HCT116 (cell line): ENCODE measurements around the gene ITGBL1. TPM values are rescaled to one million over a fixed set of nuclear protein-coding genes. Genes with fewer than 3 reads are reported as not detected.

Experiments
- ATAC-seq: fragments of 200-7000 bp; cut with Tn5 transposase; 2 replicates; pipeline ENCODE4 v1.9.1; 2020; ENCODE audit warnings: mild to moderate bottlenecking, moderate library complexity
- BruUV-seq: library from RNA; stranded (reverse); fragments of 400-500 nt; replicated peaks from 2 replicates; lab custom pipeline; 2021; lab: Mats Ljungman, UMichigan
- CTCF ChIA-PET: fragments of 300-600 bp; sonication (Branson Sonifier 250); formaldehyde crosslinking; loops from one replicate; lab custom pipeline; 2021; ENCODE audit warnings: antibody characterized with exemption; lab: Charles Lee
- POLR2A ChIA-PET: fragments of 300-600, 350-600 bp; sonication (Branson Sonifier 250); formaldehyde crosslinking; loops from one replicate; lab custom pipeline; 2021; ENCODE audit warnings: antibody characterized with exemption; lab: Charles Lee
- RAD21 ChIA-PET, 2 experiments: fragments of 300-600 bp; sonication (Branson Sonifier 250); formaldehyde crosslinking; loops; one replicate each; lab custom pipeline; 2023; ENCODE audit warnings: low total read pairs in 2 of 2; ENCODE audit not compliant: uncharacterized antibody in 2 of 2, unreplicated experiment in 2 of 2, low non-redundant PET in 1 of 2; lab: Charles Lee
- DNase-seq: peaks from one replicate; pipeline ENCODE4 v3.0.0-alpha.2; 2010; ENCODE audit warnings: low read depth, low spot score
- H2AFZ ChIP-seq: fragments of 200-600 bp; shearing (Covaris generic), sonication (generic); 2 replicates; pipeline ENCODE4 v1.6.1; 2017; ENCODE audit warnings: low read depth, mixed run types, mixed read lengths, antibody characterized with exemption, low read length; ENCODE audit not compliant: poor library complexity, severe bottlenecking
- H3K27ac ChIP-seq: 2 replicates; pipeline ENCODE4 v1.5.1; 2012; ENCODE audit warnings: low read depth, low read length
- H3K27me3 ChIP-seq: fragments of 200-600 bp; sonication (generic); 2 replicates; pipeline ENCODE4 v1.6.1; 2016; ENCODE audit warnings: mixed run types, low read length, mixed read lengths; ENCODE audit not compliant: insufficient read depth
- H3K36me3 ChIP-seq, 2 experiments: fragments of 200-500 bp in 1 of 2; fragments of 200-600 bp in 1 of 2; sonication (Bioruptor generic) in 1 of 2; sonication (generic) in 1 of 2; 2 replicates each; pipeline versions ENCODE4 v1.5.1 to v1.6.1; 2014 to 2016; ENCODE audit warnings: low read length in 2 of 2, inconsistent platforms in 1 of 2, mixed read lengths in 1 of 2, mixed run types in 1 of 2; ENCODE audit not compliant: insufficient read depth in 2 of 2, control insufficient read depth in 1 of 2
- H3K4me1 ChIP-seq, 2 experiments: fragments of 200-600 bp in 1 of 2; sonication (generic) in 1 of 2; 2 replicates each; pipeline versions ENCODE4 v1.5.1 to v1.6.1; 2012 to 2017; ENCODE audit warnings: low read length in 2 of 2, inconsistent platforms in 1 of 2, mild to moderate bottlenecking in 1 of 2, mixed read lengths in 1 of 2, mixed run types in 1 of 2, moderate library complexity in 1 of 2; ENCODE audit not compliant: insufficient read depth in 2 of 2, control insufficient read depth in 1 of 2
- H3K4me2 ChIP-seq: fragments of 200-600 bp; sonication (generic); 2 replicates; pipeline ENCODE4 v1.6.1; 2017; ENCODE audit warnings: mixed run types, low read length, mixed read lengths
- H3K4me3 ChIP-seq, 2 experiments: fragments of 200-600 bp in 1 of 2; sonication (generic) in 1 of 2; replicated peaks in 1 of 2; 2 replicates each; pipeline ENCODE4 v1.5.1; 2011 to 2016; ENCODE audit warnings: low read length in 2 of 2, control low read depth in 1 of 2, low read depth in 1 of 2, mild to moderate bottlenecking in 1 of 2, mixed read lengths in 1 of 2, mixed run types in 1 of 2
- H3K79me2 ChIP-seq: fragments of 200-600 bp; sonication (generic); 2 replicates; pipeline ENCODE4 v1.6.1; 2017; ENCODE audit warnings: mild to moderate bottlenecking, mixed run types, low read length, moderate library complexity, mixed read lengths; ENCODE audit not compliant: insufficient read depth
- H3K9ac ChIP-seq: fragments of 200-600 bp; sonication (generic); 2 replicates; pipeline ENCODE4 v1.6.1; 2016; ENCODE audit warnings: low read length, mixed read lengths
- H3K9me2 ChIP-seq: fragments of 200-600 bp; sonication (generic), shearing (Covaris generic); 2 replicates; pipeline ENCODE4 v1.6.1; 2017; ENCODE audit warnings: mixed run types, mild to moderate bottlenecking, moderate library complexity; ENCODE audit not compliant: insufficient read depth
- H3K9me3 ChIP-seq, 2 experiments: fragments of 200-500 bp in 1 of 2; fragments of 200-600 bp in 1 of 2; sonication (Bioruptor generic) in 1 of 2; sonication (generic) in 1 of 2; 2 replicates each; pipeline ENCODE4 v1.6.1; 2014 to 2017; ENCODE audit warnings: low read length in 2 of 2, mixed read lengths in 2 of 2, inconsistent platforms in 1 of 2, low read depth in 1 of 2, mild to moderate bottlenecking in 1 of 2, mixed run types in 1 of 2, moderate library complexity in 1 of 2; ENCODE audit not compliant: control insufficient read depth in 1 of 2, insufficient read depth in 1 of 2
- H4K20me1 ChIP-seq: fragments of 200-600 bp; sonication (generic), shearing (Covaris generic); 2 replicates; pipeline ENCODE4 v1.6.1; 2017; ENCODE audit warnings: mixed run types, mild to moderate bottlenecking, moderate library complexity; ENCODE audit not compliant: insufficient read depth
- ATF3 ChIP-seq: IDR thresholded peaks from 2 replicates; pipeline ENCODE4 v1.6.1; 2012
- CBX3 ChIP-seq: IDR thresholded peaks from 2 replicates; pipeline ENCODE4 v1.6.1; 2012; ENCODE audit warnings: low read depth
- CEBPB ChIP-seq: IDR thresholded peaks from 2 replicates; pipeline ENCODE4 v1.6.1; 2012; ENCODE audit warnings: low read depth
- CTCF ChIP-seq, 3 experiments: fragments of 200-600 bp in 1 of 3; sonication (generic) in 1 of 3; IDR thresholded peaks in 2 of 3; conservative IDR thresholded peaks in 1 of 3; 2 replicates each; pipeline ENCODE4 v1.5.1; 2012 to 2017; ENCODE audit warnings: low read depth in 2 of 3, low read length in 2 of 3, antibody characterized with exemption in 1 of 3, borderline replicate concordance in 1 of 3, control low read depth in 1 of 3, mild to moderate bottlenecking in 1 of 3, mixed read lengths in 1 of 3, mixed run types in 1 of 3, moderate library complexity in 1 of 3; ENCODE audit not compliant: insufficient read depth in 1 of 3
- EGR1 ChIP-seq: IDR thresholded peaks from 2 replicates; pipeline ENCODE4 v1.6.1; 2012; ENCODE audit warnings: low read depth
- ELF1 ChIP-seq: IDR thresholded peaks from 2 replicates; pipeline ENCODE4 v1.6.1; 2012; ENCODE audit warnings: low read depth, borderline replicate concordance
- EZH2phosphoT487 ChIP-seq: fragments of 200-600 bp; IDR thresholded peaks from 2 replicates; pipeline ENCODE4 v1.6.1; 2018; ENCODE audit warnings: antibody characterized with exemption, borderline replicate concordance
- FOSL1 ChIP-seq: IDR thresholded peaks from 2 replicates; pipeline ENCODE4 v1.6.1; 2012; ENCODE audit warnings: low read depth
- JUND ChIP-seq: IDR thresholded peaks from 2 replicates; pipeline ENCODE4 v1.6.1; 2012
- POLR2A ChIP-seq: IDR thresholded peaks from 2 replicates; pipeline ENCODE4 v1.7.0; 2011; ENCODE audit warnings: borderline replicate concordance; ENCODE audit not compliant: insufficient read depth, insufficient read length; ENCODE audit errors: extremely low read depth
- POLR2AphosphoS5 ChIP-seq: IDR thresholded peaks from 2 replicates; pipeline ENCODE4 v1.6.1; 2011; ENCODE audit warnings: mild to moderate bottlenecking, low read depth, low read length, moderate library complexity
- RAD21 ChIP-seq: IDR thresholded peaks from 2 replicates; pipeline ENCODE4 v1.6.1; 2012; ENCODE audit warnings: low read depth, mild to moderate bottlenecking
- SRF ChIP-seq: IDR thresholded peaks from 2 replicates; pipeline ENCODE4 v1.6.1; 2012; ENCODE audit warnings: low read depth
- TCF7L2 ChIP-seq: IDR thresholded peaks from 2 replicates; pipeline ENCODE4 v1.7.0; 2011; ENCODE audit warnings: borderline replicate concordance, inconsistent platforms; ENCODE audit not compliant: insufficient read depth, insufficient read length; ENCODE audit errors: extremely low read depth
- YY1 ChIP-seq: IDR thresholded peaks from 2 replicates; pipeline ENCODE4 v1.6.1; 2011; ENCODE audit warnings: low read length, low read depth, moderate library complexity, mild to moderate bottlenecking; ENCODE audit not compliant: insufficient replicate concordance; ENCODE audit errors: extremely low read depth
- ZFX ChIP-seq: fragments of 450-650 bp; IDR thresholded peaks from 2 replicates; pipeline ENCODE4 v1.6.1; 2017
- ZNF274 ChIP-seq: fragments of 200-500 bp; sonication (Bioruptor generic); IDR thresholded peaks from 2 replicates; pipeline ENCODE4 v1.6.1; 2014; ENCODE audit warnings: mild to moderate bottlenecking, low read depth, low read length, inconsistent platforms
- intact Hi-C: fragments of 100-400 bp; cut with micrococcal nuclease; formaldehyde crosslinking; loops from 2 replicates; pipeline ENCODE4 v1.10.0; 2022
- total RNA-seq: library from RNA; stranded (reverse); gene quantifications from one replicate; pipeline ENCODE4 v1.2.1, GENCODE V29; 2021; ENCODE audit not compliant: unreplicated experiment

The ITGBL1 gene
- total RNA-seq, 1 experiment from 2014 or later: 0.66 TPM

- CTCF ChIA-PET: no interaction called here
- no peak within 1 kb of the TSS for H2AFZ ChIP-seq
- BruUV-seq: no TSS peak
These were observed 36.1 kb upstream of the ITGBL1 start, which contains the start of gene NALCN for GRCh38 chr13:101416181-101417042. Gene NALCN (minus strand): TSS chr13:101416508. CDS start chr13:101399126, 17,382 bp downstream.

GRCh38 chr13:101417043-101417406 lies 35.5 kb upstream of the ITGBL1 start:
- Histone ChIP-seq H3K79me2 (no peaks in the 10 kb centered on the region), H3K9ac (no peak overlapping the region), H3K4me3 (no peak overlapping the region), H2AFZ (no peak overlapping the region), H3K9me2 (no peaks in the 10 kb centered on the region), H3K9me3 (peaks cover 0 to 12% of the 10 kb centered on the region in 2 experiments; a peak in 2 of 4 replicates), H3K27me3 (no peaks in the 10 kb centered on the region), H3K4me1 (no peaks in the 10 kb centered on the region), H4K20me1 (no peaks in the 10 kb centered on the region), H3K36me3 (no peaks in the 10 kb centered on the region), H3K27ac (no peak overlapping the region), H3K4me2 (no peak overlapping the region)
- ChIA-PET RAD21 (no interaction called here), POLR2A (no interaction called here), CTCF (no interaction called here)
- BruUV-seq: no TSS peak
- ATAC-seq (no peak), DNase-seq (no peak)
- intact Hi-C loops: no loop called here
- no peak for TF ChIP-seq CTCF (IDR thresholded peaks at IDR 0.05 in 2 of 3, conservative IDR thresholded peaks at IDR 0.05 in 1 of 3; ENCODE audit: borderline replicate concordance in 1 of 3, insufficient read depth in 1 of 3, low read depth in 2 of 3, low read length in 2 of 3)
- no peak for TF ChIP-seq EZH2phosphoT487
- TF ChIP-seq CEBPB: no peak
- no peak for TF ChIP-seq FOSL1
- no peak for TF ChIP-seq SRF
- no peak for TF ChIP-seq ELF1
- no peak for TF ChIP-seq EGR1
- TF ChIP-seq JUND: no peak

More at GRCh38 chr13:101416181-101417042, 36.1 kb upstream of the ITGBL1 start, which contains the start of gene NALCN:
- H3K4me3 ChIP-seq: no peak within 1 kb of the TSS
- H3K9ac ChIP-seq: no peak within 1 kb of the TSS
- no peak for ATAC-seq
- H3K27me3 ChIP-seq: no peaks in the 10 kb centered on the region
- H4K20me1 ChIP-seq: no peaks in the 10 kb centered on the region
- H3K9me3 ChIP-seq: peaks cover 0 to 12% of the 10 kb centered on the region in 2 experiments; a peak in 2 of 4 replicates
- RAD21 ChIA-PET: no interaction called here
- H3K36me3 ChIP-seq: no peaks in the 10 kb centered on the region
- no peak within 1 kb of the TSS for H3K4me2 ChIP-seq
- H3K4me1 ChIP-seq: no peaks in the 10 kb centered on the region
- H3K9me2 ChIP-seq: no peaks in the 10 kb centered on the region
- no peak for DNase-seq
- POLR2A ChIA-PET: no interaction called here
- intact Hi-C loops: no loop called here
- no peaks in the 10 kb centered on the region for H3K79me2 ChIP-seq
- TF ChIP-seq RAD21 (no peak), CEBPB (no peak), SRF (no peak), JUND (no peak), ZNF274 (no peak), ELF1 (no peak), TCF7L2 (no peak), POLR2AphosphoS5 (no peak), YY1 (no peak), ZFX (no peak), CBX3 (no peak), POLR2A (no peak), ATF3 (no peak)
- H3K27ac ChIP-seq: no peak within 1 kb of the TSS
